HepG2 (cell line): Measurements from ENCODE around the gene LPXN. TPM values are rescaled to one million over a fixed set of nuclear protein-coding genes. Genes with fewer than 3 reads are reported as not detected.

ENCODE experiments used
- ATAC-seq: fragments of 200-7000 bp; cut with Tn5 transposase; 3 replicates; pipeline ENCODE4 v1.9.1; 2020; ENCODE audit warnings: mild to moderate bottlenecking, moderate library complexity
- BruUV-seq: library from RNA; stranded (reverse); fragments of 400-500 nt; replicated peaks from 2 replicates; lab custom pipeline; 2021; lab: Mats Ljungman, UMichigan
- CTCF ChIA-PET: fragments of 300-600 bp; formaldehyde crosslinking; extraction: SDS; loops from one replicate; lab custom pipeline; 2021; ENCODE audit warnings: low total read pairs, inconsistent platforms, low intra/inter-chr PET ratio; lab: Yijun Ruan, JAX
- POLR2A ChIA-PET: fragments of 350-600 bp; sonication (Branson Sonifier 250); formaldehyde crosslinking; loops from one replicate; lab custom pipeline; 2020; ENCODE audit warnings: antibody characterized with exemption, inconsistent platforms; lab: Yijun Ruan, JAX
- DNase-seq: peaks from one replicate; pipeline ENCODE4 v3.0.0-alpha.2; 2015; ENCODE audit warnings: low spot score
- FAIRE-seq: peaks from 3 replicates; lab custom pipeline; 2011; peaks lifted over from hg19 to GRCh38; lab: Jason Lieb, UNC
- H2AFZ ChIP-seq: one replicate; pipeline ENCODE4 v1.6.1; 2011; ENCODE audit warnings: low read length, inconsistent platforms
- H3K27ac ChIP-seq: fragments of 300-600 bp; 3 replicates; pipeline ENCODE4 v1.8.0; 2011; ENCODE audit warnings: mixed run types, mild to moderate bottlenecking, mixed read lengths, low read length, inconsistent platforms; ENCODE audit not compliant: insufficient read depth; ENCODE audit errors: extremely low read length
- H3K27me3 ChIP-seq, 2 experiments: fragments of 200-600 bp in 1 of 2; 2 replicates in 1 of 2; 3 replicates in 1 of 2; pipeline versions ENCODE4 v1.6.0 to v1.8.0; 2011; ENCODE audit warnings: low read length in 2 of 2, mild to moderate bottlenecking in 2 of 2, moderate library complexity in 2 of 2, inconsistent platforms in 1 of 2; ENCODE audit not compliant: insufficient read depth in 2 of 2, control insufficient read depth in 1 of 2
- H3K36me3 ChIP-seq, 2 experiments: fragments of 200-600 bp in 1 of 2; replicated peaks in 1 of 2; 2 replicates in 1 of 2; 3 replicates in 1 of 2; pipeline versions ENCODE4 v1.5.1 to v1.8.0; 2011; ENCODE audit warnings: low read length in 2 of 2, inconsistent platforms in 1 of 2; ENCODE audit not compliant: insufficient read depth in 2 of 2, control insufficient read depth in 1 of 2
- H3K4me1 ChIP-seq: 2 replicates; pipeline ENCODE4 v1.5.1; 2012; ENCODE audit warnings: low read length, inconsistent platforms; ENCODE audit not compliant: insufficient read depth
- H3K4me2 ChIP-seq: 2 replicates; pipeline ENCODE4 v1.6.0; 2011; ENCODE audit warnings: low read depth, low read length, inconsistent platforms
- H3K4me3 ChIP-seq, 3 experiments: fragments of 200-600 bp in 1 of 3; sonication (generic), shearing (Covaris generic) in 1 of 3; replicated peaks in 1 of 3; 2 replicates each; pipeline ENCODE4 v1.5.1; 2011 to 2016; ENCODE audit warnings: low read length in 3 of 3, inconsistent platforms in 2 of 3, low read depth in 2 of 3, mild to moderate bottlenecking in 2 of 3, control low read depth in 1 of 3, mixed read lengths in 1 of 3; ENCODE audit not compliant: insufficient read depth in 1 of 3
- H3K79me2 ChIP-seq: one replicate; pipeline ENCODE4 v1.6.1; 2011; ENCODE audit warnings: low read length, inconsistent platforms; ENCODE audit not compliant: insufficient read depth
- H3K9ac ChIP-seq: 2 replicates; pipeline ENCODE4 v1.6.0; 2011; ENCODE audit warnings: mild to moderate bottlenecking, low read depth, low read length, inconsistent platforms; ENCODE audit not compliant: insufficient read depth
- H3K9me3 ChIP-seq: 2 replicates; pipeline ENCODE4 v1.5.1; 2012; ENCODE audit warnings: mild to moderate bottlenecking, low read length
- H4K20me1 ChIP-seq: 2 replicates; pipeline ENCODE4 v1.6.0; 2011; ENCODE audit warnings: inconsistent platforms, mild to moderate bottlenecking, low read length, moderate library complexity; ENCODE audit not compliant: insufficient read depth
- DR1 ChIP-seq: sonication (generic); formaldehyde crosslinking; IDR thresholded peaks from 2 replicates; pipeline ENCODE4 v1.8.0; 2021; ENCODE audit warnings: mild to moderate bottlenecking, missing genetic modification reagents, inconsistent platforms
- HCFC1 ChIP-seq: fragments of 150-350 bp; IDR thresholded peaks from 2 replicates; pipeline ENCODE4 v1.6.1; 2014; ENCODE audit warnings: low read depth, low read length
- HMG20A ChIP-seq: IDR thresholded peaks from 2 replicates; pipeline ENCODE4 v1.6.1; 2016; ENCODE audit warnings: borderline replicate concordance
- REXO4 ChIP-seq: sonication (generic); formaldehyde crosslinking; IDR thresholded peaks from 2 replicates; pipeline ENCODE4 v1.8.0; 2022; ENCODE audit warnings: missing genetic modification reagents, mild to moderate bottlenecking, borderline replicate concordance
- ZEB1 ChIP-seq: IDR thresholded peaks from 2 replicates; pipeline ENCODE4 v1.6.1; 2012; ENCODE audit warnings: mild to moderate bottlenecking, low read depth, inconsistent platforms; ENCODE audit not compliant: insufficient replicate concordance
- ZNF207 ChIP-seq: fragments of 450-650 bp; IDR thresholded peaks from 2 replicates; pipeline ENCODE4 v1.6.1; 2016; ENCODE audit warnings: antibody characterized with exemption, borderline replicate concordance
- ZNF331 ChIP-seq: sonication (generic); formaldehyde crosslinking; IDR thresholded peaks from 2 replicates; pipeline ENCODE4 v1.4.0; 2020; ENCODE audit warnings: missing genetic modification reagents
- ZNF530 ChIP-seq: sonication (generic); formaldehyde crosslinking; IDR thresholded peaks from 2 replicates; pipeline ENCODE4 v1.5.0; 2020; ENCODE audit warnings: low read depth, mild to moderate bottlenecking, missing genetic modification reagents
- ZNF564 ChIP-seq: sonication (generic); formaldehyde crosslinking; IDR thresholded peaks from 2 replicates; pipeline ENCODE4 v1.8.1; 2023; ENCODE audit warnings: mild to moderate bottlenecking, missing genetic modification reagents
- ZNF609 ChIP-seq: sonication (generic); formaldehyde crosslinking; IDR thresholded peaks from 2 replicates; pipeline ENCODE4 v1.4.0; 2020; ENCODE audit warnings: mild to moderate bottlenecking, missing genetic modification reagents, borderline replicate concordance
- WGBS: methylation state at CpG from one replicate; pipeline ENCODE4 v1.1.6; 2017; ENCODE audit warnings: low lambda C conversion rate; 5-methylcytosine and 5-hydroxymethylcytosine counted together
- in situ Hi-C: cut with HindIII; loops from 2 replicates; pipeline ENCODE4 v1.10.0; 2017; ENCODE audit warnings: low pct_unique_long_range_greater_than_20kb; ENCODE audit not compliant: extremely low pct_ligation_motif_present
- intact Hi-C: fragments of 100-400 bp; cut with micrococcal nuclease; formaldehyde crosslinking; loops from one replicate; pipeline ENCODE4 v1.10.0; 2022; ENCODE audit not compliant: unreplicated experiment
- polyA plus RNA-seq, 8 experiments: library from polyadenylated mRNA; depleted of rRNA in 3 of 8; stranded (reverse) in 7 of 8; unstranded in 1 of 8; fragments of >200 nt; fragmentation: Illumina TruSeq in 4 of 8; extraction: Trizol in 4 of 8; gene quantifications; 2 replicates each; pipeline versions ENCODE4 v1.2.1 to v1.2.3, GENCODE V29; 2011 to 2016; ENCODE audit warnings: low read depth in 4 of 8, missing spikeins in 1 of 8, mixed read lengths in 1 of 8; ENCODE audit not compliant: insufficient read depth in 1 of 8
- total RNA-seq, 5 experiments: library from RNA; depleted of rRNA; stranded (reverse); fragments of >200 nt; fragmentation: Illumina TruSeq; extraction: Trizol; gene quantifications; 2 replicates each; pipeline ENCODE4 v1.2.3, GENCODE V29; 2016; ENCODE audit warnings: low read depth in 1 of 5
- TF ChIP-seq, protein P1 (sequence below): sonication (generic); formaldehyde crosslinking; IDR thresholded peaks from 2 replicates; pipeline ENCODE4 v1.9.0; 2021; ENCODE audit warnings: missing genetic modification reagents, borderline replicate concordance

LPXN gene
- total and polyA plus RNA-seq, 2 of the 13 experiments (the other 11 are each of a cell fraction or from before 2014, with no cell fraction given), result 1.7 to 3.5 TPM

GRCh38 chr11:58560842-58561241 is 14.8 kb downstream of the LPXN start:
- Histone ChIP-seq H3K4me2 (peak overlapping the region; percentile 56), H3K27ac (peak overlapping the region; percentile 66), H3K36me3 (no peaks in the 10 kb centered on the region), H3K4me3 (no peak overlapping the region), H2AFZ (no peak overlapping the region), H3K9me3 (no peaks in the 10 kb centered on the region), H3K79me2 (no peaks in the 10 kb centered on the region), H3K9ac (no peak overlapping the region), H3K4me1 (peaks cover 32% of the 10 kb centered on the region), H4K20me1 (no peaks in the 10 kb centered on the region), H3K27me3 (no peaks in the 10 kb centered on the region)
- ChIA-PET CTCF (no interaction called here), POLR2A (interaction anchor here (3.2 kb wide), 1 partner anchor 16 kb away, joined by 18 read pairs; the partner anchor contains the start of gene LPXN)
- BruUV-seq, result no TSS peak
- FAIRE-seq (no peak), DNase-seq (no peak), ATAC-seq (no peak)
- in situ Hi-C loops, result loop anchor here (10.0 kb wide), 1 partner anchor 64 kb away; the partner anchor contains the start of gene CNTF
- TF ChIP-seq HMG20A (CRISPR knock-in tag), result no peak
- TF ChIP-seq ZNF331 (CRISPR knock-in tag), result no peak
- no peak for TF ChIP-seq ZNF530
- no peak for TF ChIP-seq ZEB1
- TF ChIP-seq DR1 (CRISPR knock-in tag), result no peak
- TF ChIP-seq REXO4 (CRISPR knock-in tag), result no peak
- intact Hi-C loops, result no loop called here
- WGBS, result 32% methylated on average over 2 of the region's 2 CpGs

DNA sequence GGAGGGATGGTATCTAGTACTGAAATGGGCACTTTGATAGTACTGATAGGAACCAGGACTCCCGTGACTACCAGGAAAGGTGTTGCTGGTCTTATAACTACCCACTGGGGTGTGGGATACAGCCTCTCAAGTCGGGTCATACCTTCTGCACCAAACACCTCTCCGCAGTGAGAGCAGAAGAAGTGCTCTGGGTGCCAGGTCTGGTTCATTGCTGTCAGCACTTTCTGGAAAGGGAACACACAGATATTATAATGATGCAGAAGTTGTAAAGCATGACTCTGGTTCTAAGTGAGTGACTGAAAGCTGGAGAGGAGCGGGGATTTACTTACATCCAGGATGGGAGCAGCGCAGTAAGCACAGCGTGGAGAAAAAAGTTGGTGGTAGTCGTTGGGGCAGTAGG is 26.0 kb downstream of the LPXN start:
- CTCF ChIA-PET, result no interaction called here
- Histone ChIP-seq H4K20me1 (no peaks in the 10 kb centered on the region), H3K9me3 (no peaks in the 10 kb centered on the region), H3K79me2 (no peaks in the 10 kb centered on the region), H3K4me3 (no peak overlapping the region), H2AFZ (no peak overlapping the region), H3K36me3 (peaks cover 0 to 2% of the 10 kb centered on the region in 2 experiments; a peak in 1 of 5 replicates), H3K4me2 (no peak overlapping the region), H3K4me1 (no peaks in the 10 kb centered on the region), H3K9ac (no peak overlapping the region), H3K27ac (no peak overlapping the region), H3K27me3 (no peaks in the 10 kb centered on the region)
- BruUV-seq, result no TSS peak
- DNase-seq (no peak), FAIRE-seq (no peak), ATAC-seq (no peak)
- POLR2A ChIA-PET, result no interaction called here
- 88% methylated on average over 7 of the region's 7 CpGs for WGBS
- in situ Hi-C loops, result loop anchor here (25.0 kb wide), 1 partner anchor 238 kb away; no protein-coding TSS in a partner anchor
- intact Hi-C loops, result no loop called here
- TF ChIP-seq ZNF609 (CRISPR knock-in tag) (no peak), HCFC1 (no peak), ZNF207 (no peak), REXO4 (CRISPR knock-in tag) (no peak), ZNF564 (CRISPR knock-in tag) (no peak)
- TF ChIP-seq, protein P1, sequence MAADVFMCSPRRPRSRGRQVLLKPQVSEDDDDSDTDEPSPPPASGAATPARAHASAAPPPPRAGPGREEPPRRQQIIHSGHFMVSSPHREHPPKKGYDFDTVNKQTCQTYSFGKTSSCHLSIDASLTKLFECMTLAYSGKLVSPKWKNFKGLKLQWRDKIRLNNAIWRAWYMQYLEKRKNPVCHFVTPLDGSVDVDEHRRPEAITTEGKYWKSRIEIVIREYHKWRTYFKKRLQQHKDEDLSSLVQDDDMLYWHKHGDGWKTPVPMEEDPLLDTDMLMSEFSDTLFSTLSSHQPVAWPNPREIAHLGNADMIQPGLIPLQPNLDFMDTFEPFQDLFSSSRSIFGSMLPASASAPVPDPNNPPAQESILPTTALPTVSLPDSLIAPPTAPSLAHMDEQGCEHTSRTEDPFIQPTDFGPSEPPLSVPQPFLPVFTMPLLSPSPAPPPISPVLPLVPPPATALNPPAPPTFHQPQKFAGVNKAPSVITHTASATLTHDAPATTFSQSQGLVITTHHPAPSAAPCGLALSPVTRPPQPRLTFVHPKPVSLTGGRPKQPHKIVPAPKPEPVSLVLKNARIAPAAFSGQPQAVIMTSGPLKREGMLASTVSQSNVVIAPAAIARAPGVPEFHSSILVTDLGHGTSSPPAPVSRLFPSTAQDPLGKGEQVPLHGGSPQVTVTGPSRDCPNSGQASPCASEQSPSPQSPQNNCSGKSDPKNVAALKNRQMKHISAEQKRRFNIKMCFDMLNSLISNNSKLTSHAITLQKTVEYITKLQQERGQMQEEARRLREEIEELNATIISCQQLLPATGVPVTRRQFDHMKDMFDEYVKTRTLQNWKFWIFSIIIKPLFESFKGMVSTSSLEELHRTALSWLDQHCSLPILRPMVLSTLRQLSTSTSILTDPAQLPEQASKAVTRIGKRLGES (CRISPR knock-in tag), result no peak
